Peyer's patch (tissue), 4 donors: ENCODE measurements around the gene ZNF280D.

Experiments used
- POLR2A ChIP-seq, 2 donors: fragments of 450-650 bp; IDR thresholded peaks; one replicate each; pipeline ENCODE4 v1.5.1; 2017; ENCODE audit warnings: antibody characterized with exemption in 2 of 2, mild to moderate bottlenecking in 2 of 2, moderate library complexity in 2 of 2
- TF ChIP-seq, protein P1 (sequence below), 6 experiments: fragments of 450-650 bp in 4 of 6; fragments of 200-600 bp in 2 of 6; sonication (generic) in 1 of 6; IDR thresholded peaks; one replicate each; pipeline ENCODE4 v1.5.1; 2017 to 2019; ENCODE audit warnings: antibody characterized with exemption in 6 of 6, mild to moderate bottlenecking in 3 of 6, moderate library complexity in 1 of 6

- TF ChIP-seq, protein P1, sequence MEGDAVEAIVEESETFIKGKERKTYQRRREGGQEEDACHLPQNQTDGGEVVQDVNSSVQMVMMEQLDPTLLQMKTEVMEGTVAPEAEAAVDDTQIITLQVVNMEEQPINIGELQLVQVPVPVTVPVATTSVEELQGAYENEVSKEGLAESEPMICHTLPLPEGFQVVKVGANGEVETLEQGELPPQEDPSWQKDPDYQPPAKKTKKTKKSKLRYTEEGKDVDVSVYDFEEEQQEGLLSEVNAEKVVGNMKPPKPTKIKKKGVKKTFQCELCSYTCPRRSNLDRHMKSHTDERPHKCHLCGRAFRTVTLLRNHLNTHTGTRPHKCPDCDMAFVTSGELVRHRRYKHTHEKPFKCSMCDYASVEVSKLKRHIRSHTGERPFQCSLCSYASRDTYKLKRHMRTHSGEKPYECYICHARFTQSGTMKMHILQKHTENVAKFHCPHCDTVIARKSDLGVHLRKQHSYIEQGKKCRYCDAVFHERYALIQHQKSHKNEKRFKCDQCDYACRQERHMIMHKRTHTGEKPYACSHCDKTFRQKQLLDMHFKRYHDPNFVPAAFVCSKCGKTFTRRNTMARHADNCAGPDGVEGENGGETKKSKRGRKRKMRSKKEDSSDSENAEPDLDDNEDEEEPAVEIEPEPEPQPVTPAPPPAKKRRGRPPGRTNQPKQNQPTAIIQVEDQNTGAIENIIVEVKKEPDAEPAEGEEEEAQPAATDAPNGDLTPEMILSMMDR (IDR thresholded peaks at IDR 0.05), result no peak
- no peak for TF ChIP-seq POLR2A (IDR thresholded peaks at IDR 0.05)
Measured at GRCh38 chr15:56616551-56616950, 116.8 kb downstream of the ZNF280D start.
